Dermis microvascular lymphatic vessel endothelial cell (primary cell): Measurements from ENCODE around the gene STK36. TPM values are rescaled to one million over a fixed set of nuclear protein-coding genes. Genes with fewer than 3 reads are reported as not detected.

Source experiments
- DNase-seq, 2 donors: peaks; one replicate each; pipeline versions ENCODE4 v3.0.0 to v3.0.0-alpha.2; 2010; ENCODE audit warnings: low read depth in 2 of 2
- total RNA-seq: library from RNA; depleted of rRNA; stranded (reverse); fragments of >200 nt; gene quantifications from 2 replicates; pipeline ENCODE4 v1.2.1, GENCODE V29; 2014

Gene STK36
- total RNA-seq, 1 donor from 2014 or later: 4.7 TPM

GRCh38 chr2:218662827-218663226 lies 9.1 kb upstream of the STK36 start:
- DNase-seq: no peak

- no peak for DNase-seq
Measured at GRCh38 chr2:218663901-218664300, 8.0 kb upstream of the STK36 start.

GRCh38 chr2:218664653-218665052 lies 7.2 kb upstream of the STK36 start:
- DNase-seq: no peak

- peak in 1 of 2 donors; percentile 13 for DNase-seq
Measured at GRCh38 chr2:218671097-218671653, 711 bp upstream of the STK36 start.

GRCh38 chr2:218679119-218679518 lies 7.2 kb downstream of the STK36 start:
- peak in 1 of 2 donors; percentile 21 for DNase-seq

GRCh38 chr2:218680061-218680460 lies 8.2 kb downstream of the STK36 start:
- DNase-seq: no peak

- DNase-seq: peak; percentile 51 to 83
Measured at GRCh38 chr2:218687400-218688060, 15.6 kb downstream of the STK36 start.

GRCh38 chr2:218691234-218691633 lies 19.3 kb downstream of the STK36 start:
- no peak for DNase-seq

- DNase-seq: peak in 1 of 2 donors; percentile 13
Measured at GRCh38 chr2:218694405-218695145, 22.7 kb downstream of the STK36 start.

- DNase-seq: no peak
Measured at GRCh38 chr2:218698885-218699284, 27.0 kb downstream of the STK36 start.

GRCh38 chr2:218701806-218702205 lies 29.9 kb downstream of the STK36 start:
- no peak for DNase-seq

GRCh38 chr2:218703341-218703740 lies 31.5 kb downstream of the STK36 start:
- DNase-seq: no peak

GRCh38 chr2:218708086-218708485 lies 36.2 kb downstream of the STK36 start:
- no peak for DNase-seq

- DNase-seq: no peak
Measured at GRCh38 chr2:218709908-218710307, 38.0 kb downstream of the STK36 start.

- DNase-seq: no peak
Measured at GRCh38 chr2:218710334-218710686, 38.4 kb downstream of the STK36 start.

GRCh38 chr2:218710687-218711549 lies 39.0 kb downstream of the STK36 start, which contains the start of gene TTLL4:
TTLL4 (plus strand) TSS chr2:218710835; CDS start chr2:218737677, 26,842 bp downstream.
- peak; percentile 87 to 96 for DNase-seq

- peak in 1 of 2 donors; percentile 21 for DNase-seq
Measured at GRCh38 chr2:218711550-218711929, 39.7 kb downstream of the STK36 start.

GRCh38 chr2:218713922-218714321 lies 42.0 kb downstream of the STK36 start:
- no peak for DNase-seq

GRCh38 chr2:218716070-218716469 lies 44.2 kb downstream of the STK36 start:
- peak in 1 of 2 donors; percentile 45 for DNase-seq

- DNase-seq: no peak
Measured at GRCh38 chr2:218717262-218717661, 45.4 kb downstream of the STK36 start.

- no peak for DNase-seq
Measured at GRCh38 chr2:218718058-218718457, 46.2 kb downstream of the STK36 start.

- DNase-seq: no peak
Measured at GRCh38 chr2:218719457-218719856, 47.6 kb downstream of the STK36 start.
